Heart left ventricle (tissue), 13 donors: ENCODE data around the gene EPC2.

ENCODE experiments used
- POLR2A ChIP-seq, 2 donors: fragments of 450-650 bp; IDR thresholded peaks; one replicate each; pipeline ENCODE4 v1.6.1; 2017; ENCODE audit warnings: antibody characterized with exemption in 2 of 2, mild to moderate bottlenecking in 2 of 2, moderate library complexity in 2 of 2
- TF ChIP-seq, protein P1 (sequence below), 12 donors: fragments of 200-600 bp; sonication (generic) in 4 of 12; IDR thresholded peaks; one replicate each; pipeline versions ENCODE4 v1.5.0 to v1.8.0; 2018 to 2022; ENCODE audit warnings: antibody characterized with exemption in 12 of 12, mild to moderate bottlenecking in 5 of 12
- donor health status: ischemic (EF 13 %, LVEDD 7.1; RV severe dilation, severe dysfunction).
- donor health status: DM: no; HTN: yes; CAD: no.
- donor health status: DM: no; HTN: no; CAD: no.
- donor health status: ischemic (EF 25% LVEDD 6.9; RV normal size, moderate dysfunction).
- donor health status: ischemic (EF 25% LVEDD 5.7; RV mildly dilated, moderate dysfunction).
- donor health status: ischemic (EF 35%, LVEDD 5.7; RV mildly dilated, moderate dysfunction).
- donor health status: nonischemic (EF 11% LVEDD 7.7; RV severe dilation, severe dysfunction).
- donor health status: DM: yes; HTN: yes; CAD: no.
- donor health status: PGD.
- donor health status: ischemic (EF 29% LVEDD 5.4; RV normal size, mild dysfunction).
- donor health status: nonischemic (EF 23%, LVEDD 6.1; RV moderate dilation, normal function).

DNA sequence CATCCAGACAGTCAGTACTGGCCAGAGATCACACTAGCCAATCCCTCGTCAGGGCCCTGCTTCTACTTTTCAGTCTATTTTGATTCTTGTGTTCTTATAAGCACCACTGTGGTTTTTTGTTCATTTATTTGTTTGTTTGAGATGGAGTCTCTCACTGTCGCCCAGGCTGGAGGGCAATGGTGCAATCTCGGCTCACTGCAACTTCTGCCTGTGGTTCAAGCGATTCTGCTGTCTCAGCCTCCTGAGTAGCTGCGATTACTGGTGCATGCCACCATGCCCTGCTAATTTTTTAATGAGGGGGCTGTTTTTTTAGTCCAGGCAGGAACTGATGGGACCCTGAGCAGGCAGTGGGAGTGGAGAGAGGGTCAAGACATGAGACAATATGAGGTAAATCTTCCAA is 165.5 kb downstream of the EPC2 start:
- TF ChIP-seq, protein P1, sequence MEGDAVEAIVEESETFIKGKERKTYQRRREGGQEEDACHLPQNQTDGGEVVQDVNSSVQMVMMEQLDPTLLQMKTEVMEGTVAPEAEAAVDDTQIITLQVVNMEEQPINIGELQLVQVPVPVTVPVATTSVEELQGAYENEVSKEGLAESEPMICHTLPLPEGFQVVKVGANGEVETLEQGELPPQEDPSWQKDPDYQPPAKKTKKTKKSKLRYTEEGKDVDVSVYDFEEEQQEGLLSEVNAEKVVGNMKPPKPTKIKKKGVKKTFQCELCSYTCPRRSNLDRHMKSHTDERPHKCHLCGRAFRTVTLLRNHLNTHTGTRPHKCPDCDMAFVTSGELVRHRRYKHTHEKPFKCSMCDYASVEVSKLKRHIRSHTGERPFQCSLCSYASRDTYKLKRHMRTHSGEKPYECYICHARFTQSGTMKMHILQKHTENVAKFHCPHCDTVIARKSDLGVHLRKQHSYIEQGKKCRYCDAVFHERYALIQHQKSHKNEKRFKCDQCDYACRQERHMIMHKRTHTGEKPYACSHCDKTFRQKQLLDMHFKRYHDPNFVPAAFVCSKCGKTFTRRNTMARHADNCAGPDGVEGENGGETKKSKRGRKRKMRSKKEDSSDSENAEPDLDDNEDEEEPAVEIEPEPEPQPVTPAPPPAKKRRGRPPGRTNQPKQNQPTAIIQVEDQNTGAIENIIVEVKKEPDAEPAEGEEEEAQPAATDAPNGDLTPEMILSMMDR (IDR thresholded peaks at IDR 0.05) = no peak
- TF ChIP-seq POLR2A (IDR thresholded peaks at IDR 0.05) = no peak
